GM12878 (cell line): ENCODE data around the gene UGT2A3. TPM values are rescaled to one million over a fixed set of nuclear protein-coding genes. Genes with fewer than 3 reads are reported as not detected.

Experiments used
- ATAC-seq: fragments of 200-7000 bp; cut with Tn5 transposase; 3 replicates; pipeline ENCODE4 v1.9.1; 2020; ENCODE audit warnings: mild to moderate bottlenecking, moderate library complexity
- BruUV-seq: library from RNA; stranded (reverse); fragments of 400-500 nt; replicated peaks from 2 replicates; lab custom pipeline; 2021; lab: Mats Ljungman, UMichigan
- CTCF ChIA-PET: fragments of 300-600 bp; sonication (Branson Sonifier 250); formaldehyde crosslinking; extraction: SDS; loops from one replicate; lab custom pipeline; 2021; ENCODE audit warnings: inconsistent platforms; lab: Yijun Ruan, JAX
- POLR2A ChIA-PET: fragments of 350-600 bp; formaldehyde crosslinking; extraction: SDS; loops from one replicate; lab custom pipeline; 2021; ENCODE audit warnings: inconsistent platforms; lab: Charles Lee
- RAD21 ChIA-PET: fragments of 300-600 bp; sonication (Branson Sonifier 250); formaldehyde crosslinking; loops from one replicate; lab custom pipeline; 2023; ENCODE audit warnings: antibody characterized with exemption; ENCODE audit not compliant: unreplicated experiment; lab: Charles Lee
- SMC1A ChIA-PET: fragments of 300-600 bp; sonication (Branson Sonifier 250); formaldehyde crosslinking; loops from one replicate; lab custom pipeline; 2023; ENCODE audit not compliant: unreplicated experiment, uncharacterized antibody; lab: Charles Lee
- DNase-seq: peaks from one replicate; pipeline ENCODE4 v3.0.0-alpha.2; 2011; ENCODE audit warnings: low read depth, low spot score
- FAIRE-seq: peaks from 3 replicates; lab custom pipeline; 2011; peaks lifted over from hg19 to GRCh38; lab: Jason Lieb, UNC
- H2AFZ ChIP-seq: 2 replicates; pipeline ENCODE4 v1.6.0; 2011; ENCODE audit warnings: low read depth, low read length, control low read depth; ENCODE audit not compliant: control insufficient read depth
- H3K27ac ChIP-seq: 2 replicates; pipeline ENCODE4 v1.5.1; 2011; ENCODE audit warnings: control low read depth; ENCODE audit not compliant: control insufficient read depth, insufficient read depth
- H3K27me3 ChIP-seq, 2 experiments: replicated peaks in 1 of 2; 2 replicates each; pipeline versions ENCODE4 v1.6.0 to v1.6.1; 2011; ENCODE audit warnings: low read length in 1 of 2; ENCODE audit not compliant: control insufficient read depth in 2 of 2, insufficient read depth in 2 of 2
- H3K36me3 ChIP-seq, 2 experiments: 2 replicates each; pipeline ENCODE4 v1.5.1; 2011; ENCODE audit warnings: low read length in 1 of 2; ENCODE audit not compliant: control insufficient read depth in 2 of 2, insufficient read depth in 2 of 2
- H3K4me1 ChIP-seq: 2 replicates; pipeline ENCODE4 v1.6.1; 2011; ENCODE audit warnings: mild to moderate bottlenecking, low read length, moderate library complexity, mixed read lengths; ENCODE audit not compliant: control insufficient read depth, insufficient read depth
- H3K4me2 ChIP-seq: 2 replicates; pipeline ENCODE4 v1.6.0; 2011; ENCODE audit warnings: control low read depth; ENCODE audit not compliant: control insufficient read depth, insufficient read depth
- H3K4me3 ChIP-seq: fragments of 200-600 bp; sonication (generic); 2 replicates; pipeline ENCODE4 v1.5.1; 2016
- H3K79me2 ChIP-seq: 2 replicates; pipeline ENCODE4 v1.6.0; 2011; ENCODE audit warnings: low read length; ENCODE audit not compliant: control insufficient read depth, insufficient read depth
- H3K9ac ChIP-seq: 2 replicates; pipeline ENCODE4 v1.8.0; 2011; ENCODE audit warnings: low read length, control low read depth, mixed read lengths; ENCODE audit not compliant: control insufficient read depth, insufficient read depth
- H3K9me3 ChIP-seq: replicated peaks from 3 replicates; pipeline ENCODE4 v1.5.1; 2011; ENCODE audit warnings: mild to moderate bottlenecking, low read length; ENCODE audit not compliant: control insufficient read depth, insufficient read depth
- H4K20me1 ChIP-seq: 2 replicates; pipeline ENCODE4 v1.6.0; 2011; ENCODE audit not compliant: control insufficient read depth, insufficient read depth
- BACH1 ChIP-seq: fragments of 450-650 bp; IDR thresholded peaks from 2 replicates; pipeline ENCODE4 v1.6.1; 2017; ENCODE audit warnings: mild to moderate bottlenecking, borderline replicate concordance
- CHD2 ChIP-seq: IDR thresholded peaks from 2 replicates; pipeline ENCODE4 v1.6.1; 2011; ENCODE audit warnings: low read depth, low read length, improper control_type of control experiment, borderline replicate concordance
- CREB1 ChIP-seq: IDR thresholded peaks from 2 replicates; pipeline ENCODE4 v1.6.1; 2012; ENCODE audit warnings: low read depth, mild to moderate bottlenecking, inconsistent platforms
- EGR1 ChIP-seq, 2 experiments: IDR thresholded peaks; 1 replicate in 1 of 2; 2 replicates in 1 of 2; pipeline ENCODE4 v1.6.1; 2011 to 2012; ENCODE audit warnings: low read depth in 2 of 2, low read length in 2 of 2, borderline replicate concordance in 1 of 2, mild to moderate bottlenecking in 1 of 2, moderate library complexity in 1 of 2
- FOS ChIP-seq: IDR thresholded peaks from 3 replicates; pipeline ENCODE4 v1.6.1; 2011; ENCODE audit warnings: borderline replicate concordance; ENCODE audit not compliant: insufficient read length; ENCODE audit errors: extremely low read depth
- HCFC1 ChIP-seq: fragments of 150-350 bp; IDR thresholded peaks from 2 replicates; pipeline ENCODE4 v1.6.1; 2014; ENCODE audit warnings: low read length
- PAX8 ChIP-seq: fragments of 450-650 bp; IDR thresholded peaks from 2 replicates; pipeline ENCODE4 v1.6.1; 2017; ENCODE audit warnings: mild to moderate bottlenecking, moderate library complexity
- SIX5 ChIP-seq: IDR thresholded peaks from 2 replicates; pipeline ENCODE4 v1.6.1; 2011; ENCODE audit warnings: mild to moderate bottlenecking, low read depth, low read length, moderate library complexity; ENCODE audit not compliant: severe bottlenecking
- SMC3 ChIP-seq: IDR thresholded peaks from 2 replicates; pipeline ENCODE4 v1.6.1; 2011; ENCODE audit warnings: low read length, improper control_type of control experiment, borderline replicate concordance
- SPI1 ChIP-seq: IDR thresholded peaks from 2 replicates; pipeline ENCODE4 v1.6.1; 2011; ENCODE audit warnings: low read depth, mild to moderate bottlenecking, low read length, moderate library complexity, borderline replicate concordance; ENCODE audit not compliant: insufficient read depth
- SUPT20H ChIP-seq: IDR thresholded peaks from 2 replicates; pipeline ENCODE4 v1.6.1; 2011; ENCODE audit warnings: low read depth, mild to moderate bottlenecking, low read length, moderate library complexity, borderline replicate concordance; ENCODE audit not compliant: control insufficient read depth
- ZBED1 ChIP-seq: IDR thresholded peaks from 2 replicates; pipeline ENCODE4 v1.6.1; 2016; ENCODE audit warnings: borderline replicate concordance
- WGBS: methylation state at CpG from one replicate; pipeline ENCODE4 v1.1.6; 2016; ENCODE audit warnings: low lambda C conversion rate; ENCODE audit not compliant: insufficient replicate concordance, insufficient coverage; ENCODE audit errors: missing lambda C conversion rate; 5-methylcytosine and 5-hydroxymethylcytosine counted together
- in situ Hi-C: fragments of 300-500 bp; cut with MboI; formaldehyde crosslinking; loops from 9 replicates; pipeline ENCODE4 v1.14.3; 2018; ENCODE audit warnings: mixed read lengths
- intact Hi-C: fragments of 100-400 bp; cut with micrococcal nuclease; formaldehyde crosslinking; loops from one replicate; pipeline ENCODE4 v1.14.2; 2022; ENCODE audit not compliant: unreplicated experiment
- polyA plus RNA-seq, 11 experiments: library from polyadenylated mRNA; depleted of rRNA in 4 of 11; unstranded in 6 of 11; stranded (reverse) in 5 of 11; fragments of >200 nt; fragmentation: Nextera tagmentation in 4 of 11; fragmentation: Illumina TruSeq in 1 of 11; extraction: Ambion mirVana in 4 of 11; extraction: Trizol in 1 of 11; gene quantifications; 1 replicate in 1 of 11; 2 replicates in 10 of 11; pipeline versions ENCODE4 v1.2.1 to v1.2.3, GENCODE V29; 2011 to 2016; ENCODE audit warnings: inconsistent platforms in 2 of 11, missing spikeins in 2 of 11, low read depth in 1 of 11
- total RNA-seq, 4 experiments: library from RNA; depleted of rRNA in 3 of 4; stranded (reverse); fragments of >200 nt in 3 of 4; fragmentation: Illumina TruSeq in 1 of 4; extraction: Trizol in 1 of 4; gene quantifications; 2 replicates each; pipeline versions ENCODE4 v1.2.1 to v1.2.3, GENCODE V29; 2013 to 2021
- TF ChIP-seq, protein P1 (sequence below): fragments of 450-650 bp; IDR thresholded peaks from 2 replicates; pipeline ENCODE4 v1.6.1; 2017; ENCODE audit warnings: antibody characterized with exemption, mild to moderate bottlenecking, moderate library complexity
- TF ChIP-seq, protein P2 (sequence below): fragments of 450-650 bp; IDR thresholded peaks from 2 replicates; pipeline ENCODE4 v1.6.1; 2016; ENCODE audit warnings: mild to moderate bottlenecking
- TF ChIP-seq, protein P3 (sequence below): IDR thresholded peaks from 2 replicates; pipeline ENCODE4 v1.6.1; 2012; ENCODE audit warnings: improper control_type of control experiment, low read depth, low read length; ENCODE audit not compliant: insufficient replicate concordance

Gene UGT2A3
- total and polyA plus RNA-seq, 10 of the 15 experiments (the other 5 are each of a cell fraction or from before 2014, with no cell fraction given): 0.04 to 0.18 (median 0.09) TPM; not detected in 2

DNA sequence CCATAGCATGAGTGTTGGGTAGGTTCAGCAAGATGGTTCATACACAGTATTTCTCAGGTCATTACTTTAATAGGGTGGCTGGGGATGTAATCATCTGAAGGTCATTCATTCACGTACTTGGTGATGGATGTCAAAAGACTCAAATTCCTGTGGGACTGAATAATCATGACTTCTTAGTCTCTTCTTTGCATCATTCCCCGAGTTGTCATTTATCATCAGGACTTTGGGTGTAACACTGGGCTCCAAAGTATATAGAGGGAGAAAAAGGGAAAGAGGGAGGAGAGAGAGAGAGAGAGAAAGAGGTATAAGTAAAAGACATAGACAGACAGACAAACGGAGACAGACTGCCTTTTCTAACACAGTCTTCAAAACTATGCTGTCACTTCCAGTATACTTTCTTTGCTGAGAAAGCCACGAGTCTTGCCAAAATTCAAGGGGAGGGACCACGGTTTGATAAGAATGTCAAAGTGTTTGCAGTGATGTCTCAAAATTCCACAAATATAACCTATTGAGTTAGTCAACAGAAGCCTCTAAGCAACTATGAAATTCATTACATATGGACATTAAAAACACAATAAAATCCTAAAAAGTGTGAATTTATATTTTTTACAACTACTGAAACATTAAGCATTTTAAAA lies 55.9 kb downstream of the UGT2A3 start:
- BruUV-seq: no TSS peak
- Histone ChIP-seq H3K36me3 (no peaks in the 10 kb centered on the region), H3K4me1 (no peaks in the 10 kb centered on the region), H3K79me2 (no peaks in the 10 kb centered on the region), H3K4me2 (no peak overlapping the region), H3K27ac (no peak overlapping the region), H3K27me3 (no peaks in the 10 kb centered on the region), H2AFZ (no peak overlapping the region), H4K20me1 (no peaks in the 10 kb centered on the region), H3K4me3 (no peak overlapping the region), H3K9me3 (no peaks in the 10 kb centered on the region), H3K9ac (no peak overlapping the region)
- ChIA-PET SMC1A (interaction anchor here (1.7 kb wide), 1 partner anchor 10 kb away, joined by 3 read pairs; no protein-coding TSS in a partner anchor), CTCF (no interaction called here), POLR2A (no interaction called here), RAD21 (no interaction called here)
- ATAC-seq: no peak
- WGBS: 19% methylated on average over 5 of the region's 5 CpGs
- in situ Hi-C loops (no loop called here), intact Hi-C loops (loop anchor here (10.0 kb wide), 1 partner anchor 251 kb away; no protein-coding TSS in a partner anchor)
- no peak for FAIRE-seq
- no peak for DNase-seq
- TF ChIP-seq SMC3: no peak
- TF ChIP-seq SUPT20H: no peak
- TF ChIP-seq CREB1: no peak
- TF ChIP-seq BACH1: no peak
- TF ChIP-seq SIX5: no peak
- TF ChIP-seq PAX8: no peak
- no peak for TF ChIP-seq HCFC1
- TF ChIP-seq, protein P1, sequence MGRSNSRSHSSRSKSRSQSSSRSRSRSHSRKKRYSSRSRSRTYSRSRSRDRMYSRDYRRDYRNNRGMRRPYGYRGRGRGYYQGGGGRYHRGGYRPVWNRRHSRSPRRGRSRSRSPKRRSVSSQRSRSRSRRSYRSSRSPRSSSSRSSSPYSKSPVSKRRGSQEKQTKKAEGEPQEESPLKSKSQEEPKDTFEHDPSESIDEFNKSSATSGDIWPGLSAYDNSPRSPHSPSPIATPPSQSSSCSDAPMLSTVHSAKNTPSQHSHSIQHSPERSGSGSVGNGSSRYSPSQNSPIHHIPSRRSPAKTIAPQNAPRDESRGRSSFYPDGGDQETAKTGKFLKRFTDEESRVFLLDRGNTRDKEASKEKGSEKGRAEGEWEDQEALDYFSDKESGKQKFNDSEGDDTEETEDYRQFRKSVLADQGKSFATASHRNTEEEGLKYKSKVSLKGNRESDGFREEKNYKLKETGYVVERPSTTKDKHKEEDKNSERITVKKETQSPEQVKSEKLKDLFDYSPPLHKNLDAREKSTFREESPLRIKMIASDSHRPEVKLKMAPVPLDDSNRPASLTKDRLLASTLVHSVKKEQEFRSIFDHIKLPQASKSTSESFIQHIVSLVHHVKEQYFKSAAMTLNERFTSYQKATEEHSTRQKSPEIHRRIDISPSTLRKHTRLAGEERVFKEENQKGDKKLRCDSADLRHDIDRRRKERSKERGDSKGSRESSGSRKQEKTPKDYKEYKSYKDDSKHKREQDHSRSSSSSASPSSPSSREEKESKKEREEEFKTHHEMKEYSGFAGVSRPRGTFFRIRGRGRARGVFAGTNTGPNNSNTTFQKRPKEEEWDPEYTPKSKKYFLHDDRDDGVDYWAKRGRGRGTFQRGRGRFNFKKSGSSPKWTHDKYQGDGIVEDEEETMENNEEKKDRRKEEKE: no peak
- no peak for TF ChIP-seq EGR1 (IDR thresholded peaks at IDR 0.05; ENCODE audit: borderline replicate concordance in 1 of 2, low read depth in 2 of 2, low read length in 2 of 2)
- no peak for TF ChIP-seq CHD2
- no peak for TF ChIP-seq ZBED1
- no peak for TF ChIP-seq FOS
- TF ChIP-seq, protein P2, sequence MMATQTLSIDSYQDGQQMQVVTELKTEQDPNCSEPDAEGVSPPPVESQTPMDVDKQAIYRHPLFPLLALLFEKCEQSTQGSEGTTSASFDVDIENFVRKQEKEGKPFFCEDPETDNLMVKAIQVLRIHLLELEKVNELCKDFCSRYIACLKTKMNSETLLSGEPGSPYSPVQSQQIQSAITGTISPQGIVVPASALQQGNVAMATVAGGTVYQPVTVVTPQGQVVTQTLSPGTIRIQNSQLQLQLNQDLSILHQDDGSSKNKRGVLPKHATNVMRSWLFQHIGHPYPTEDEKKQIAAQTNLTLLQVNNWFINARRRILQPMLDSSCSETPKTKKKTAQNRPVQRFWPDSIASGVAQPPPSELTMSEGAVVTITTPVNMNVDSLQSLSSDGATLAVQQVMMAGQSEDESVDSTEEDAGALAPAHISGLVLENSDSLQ: no peak
- TF ChIP-seq, protein P3, sequence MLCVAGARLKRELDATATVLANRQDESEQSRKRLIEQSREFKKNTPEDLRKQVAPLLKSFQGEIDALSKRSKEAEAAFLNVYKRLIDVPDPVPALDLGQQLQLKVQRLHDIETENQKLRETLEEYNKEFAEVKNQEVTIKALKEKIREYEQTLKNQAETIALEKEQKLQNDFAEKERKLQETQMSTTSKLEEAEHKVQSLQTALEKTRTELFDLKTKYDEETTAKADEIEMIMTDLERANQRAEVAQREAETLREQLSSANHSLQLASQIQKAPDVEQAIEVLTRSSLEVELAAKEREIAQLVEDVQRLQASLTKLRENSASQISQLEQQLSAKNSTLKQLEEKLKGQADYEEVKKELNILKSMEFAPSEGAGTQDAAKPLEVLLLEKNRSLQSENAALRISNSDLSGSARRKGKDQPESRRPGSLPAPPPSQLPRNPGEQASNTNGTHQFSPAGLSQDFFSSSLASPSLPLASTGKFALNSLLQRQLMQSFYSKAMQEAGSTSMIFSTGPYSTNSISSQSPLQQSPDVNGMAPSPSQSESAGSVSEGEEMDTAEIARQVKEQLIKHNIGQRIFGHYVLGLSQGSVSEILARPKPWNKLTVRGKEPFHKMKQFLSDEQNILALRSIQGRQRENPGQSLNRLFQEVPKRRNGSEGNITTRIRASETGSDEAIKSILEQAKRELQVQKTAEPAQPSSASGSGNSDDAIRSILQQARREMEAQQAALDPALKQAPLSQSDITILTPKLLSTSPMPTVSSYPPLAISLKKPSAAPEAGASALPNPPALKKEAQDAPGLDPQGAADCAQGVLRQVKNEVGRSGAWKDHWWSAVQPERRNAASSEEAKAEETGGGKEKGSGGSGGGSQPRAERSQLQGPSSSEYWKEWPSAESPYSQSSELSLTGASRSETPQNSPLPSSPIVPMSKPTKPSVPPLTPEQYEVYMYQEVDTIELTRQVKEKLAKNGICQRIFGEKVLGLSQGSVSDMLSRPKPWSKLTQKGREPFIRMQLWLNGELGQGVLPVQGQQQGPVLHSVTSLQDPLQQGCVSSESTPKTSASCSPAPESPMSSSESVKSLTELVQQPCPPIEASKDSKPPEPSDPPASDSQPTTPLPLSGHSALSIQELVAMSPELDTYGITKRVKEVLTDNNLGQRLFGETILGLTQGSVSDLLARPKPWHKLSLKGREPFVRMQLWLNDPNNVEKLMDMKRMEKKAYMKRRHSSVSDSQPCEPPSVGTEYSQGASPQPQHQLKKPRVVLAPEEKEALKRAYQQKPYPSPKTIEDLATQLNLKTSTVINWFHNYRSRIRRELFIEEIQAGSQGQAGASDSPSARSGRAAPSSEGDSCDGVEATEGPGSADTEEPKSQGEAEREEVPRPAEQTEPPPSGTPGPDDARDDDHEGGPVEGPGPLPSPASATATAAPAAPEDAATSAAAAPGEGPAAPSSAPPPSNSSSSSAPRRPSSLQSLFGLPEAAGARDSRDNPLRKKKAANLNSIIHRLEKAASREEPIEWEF: no peak
- TF ChIP-seq SPI1: no peak
